ENCODE measurements around the gene IFITM1.

IFITM1 gene

GRCh38 chr11:295351-296170 lies 18.3 kb upstream of the IFITM1 start:
- DNase-seq (ENCODE audit: insufficient read length, low spot score) (no peak), FAIRE-seq (no peak)
- no peak for TF ChIP-seq POLR2A (IDR thresholded peaks at IDR 0.05; ENCODE audit: low read depth, low read length)

GRCh38 chr11:296171-297050 lies 17.4 kb upstream of the IFITM1 start:
- DNase-seq (ENCODE audit: insufficient read length, low spot score) (no peak), FAIRE-seq (no peak)
- no peak for TF ChIP-seq POLR2A (IDR thresholded peaks at IDR 0.05; ENCODE audit: low read depth, low read length)

- 0 out of 2 replicates have a peak, but pooled peaks have one; percentile 5 for TF ChIP-seq POLR2A (IDR thresholded peaks at IDR 0.05; ENCODE audit: low read depth, low read length)
- DNase-seq (ENCODE audit: insufficient read length, low spot score) (no peak), FAIRE-seq (no peak)
Measured at GRCh38 chr11:297051-297585, 16.7 kb upstream of the IFITM1 start.

GRCh38 chr11:297586-298405 lies 16.0 kb upstream of the IFITM1 start:
- no peak for FAIRE-seq
- no peak for DNase-seq (ENCODE audit: insufficient read length, low spot score)
- TF ChIP-seq POLR2A (IDR thresholded peaks at IDR 0.05; ENCODE audit: low read depth, low read length) = no peak

- FAIRE-seq = no peak
- no peak for DNase-seq (ENCODE audit: insufficient read length, low spot score)
- TF ChIP-seq POLR2A (IDR thresholded peaks at IDR 0.05; ENCODE audit: low read depth, low read length) = no peak
Measured at GRCh38 chr11:298406-299065, 15.3 kb upstream of the IFITM1 start.

- no peak for DNase-seq (ENCODE audit: insufficient read length, low spot score)
- no peak for TF ChIP-seq POLR2A (IDR thresholded peaks at IDR 0.05; ENCODE audit: low read depth, low read length)
- FAIRE-seq = no peak
Measured at GRCh38 chr11:299081-299891, 14.6 kb upstream of the IFITM1 start, which contains the start of gene IFITM5. Gene IFITM5 (minus strand): TSS chr11:299526. CDS start chr11:299490, 36 bp downstream.

GRCh38 chr11:299951-300735 lies 13.7 kb upstream of the IFITM1 start:
- no peak for DNase-seq (ENCODE audit: insufficient read length, low spot score)
- FAIRE-seq = no peak
- no peak for TF ChIP-seq POLR2A (IDR thresholded peaks at IDR 0.05; ENCODE audit: low read depth, low read length)

GRCh38 chr11:303363-303762 lies 10.5 kb upstream of the IFITM1 start:
- no peak for FAIRE-seq
- TF ChIP-seq POLR2A (IDR thresholded peaks at IDR 0.05; ENCODE audit: low read depth, low read length) = no peak
- no peak for DNase-seq (ENCODE audit: insufficient read length, low spot score)

GRCh38 chr11:304061-304506 lies 9.8 kb upstream of the IFITM1 start:
- TF ChIP-seq POLR2A (IDR thresholded peaks at IDR 0.05; ENCODE audit: low read depth, low read length) = no peak
- FAIRE-seq (no peak), DNase-seq (ENCODE audit: insufficient read length, low spot score) (no peak)

- peak; percentile 97 for DNase-seq (ENCODE audit: insufficient read length, low spot score)
- no peak for FAIRE-seq
- TF ChIP-seq POLR2A (IDR thresholded peaks at IDR 0.05; ENCODE audit: low read depth, low read length) = no peak
Measured at GRCh38 chr11:304915-305843, 8.7 kb upstream of the IFITM1 start.

Measured in H54 (cell line).